Fibroblast of skin of scalp (primary cell): Measurements from ENCODE around the gene PIH1D1.

Experiments used
- DNase-seq: peaks from one replicate; pipeline ENCODE4 v3.0.0-alpha.2; 2013

Gene PIH1D1

DNA sequence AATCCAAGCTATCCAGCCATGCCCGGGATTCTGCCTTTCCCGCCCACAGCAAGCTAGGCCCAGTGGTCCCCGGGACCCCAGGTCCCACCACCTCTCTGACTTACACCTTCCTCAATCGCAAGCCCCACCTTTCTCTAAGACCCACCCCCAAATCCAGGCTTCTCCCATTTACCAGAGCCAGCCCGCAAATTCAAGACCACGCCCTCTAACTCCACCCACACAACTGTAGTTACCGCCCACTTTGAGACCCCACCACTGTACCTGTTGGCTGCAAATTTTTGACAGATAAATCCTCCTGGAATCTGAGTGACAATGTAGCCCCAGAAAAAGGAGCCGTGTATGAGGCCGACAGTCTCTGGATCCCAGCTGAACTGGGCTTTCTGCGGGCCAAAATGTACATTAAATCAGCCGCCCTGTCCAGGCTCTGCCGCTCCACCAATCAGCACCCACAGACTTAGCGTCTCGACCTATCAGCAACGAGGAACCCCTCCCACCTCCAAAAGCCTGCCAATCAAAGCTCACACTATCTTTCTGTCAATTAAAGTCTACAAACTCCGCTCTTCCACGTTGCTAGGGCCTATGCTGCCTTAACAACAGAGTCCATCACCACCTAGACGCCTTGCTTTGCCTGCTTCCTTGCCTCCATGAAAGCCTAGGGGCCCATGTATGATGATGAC, 16.6 kb downstream of the PIH1D1 start:
- no peak for DNase-seq

DNA sequence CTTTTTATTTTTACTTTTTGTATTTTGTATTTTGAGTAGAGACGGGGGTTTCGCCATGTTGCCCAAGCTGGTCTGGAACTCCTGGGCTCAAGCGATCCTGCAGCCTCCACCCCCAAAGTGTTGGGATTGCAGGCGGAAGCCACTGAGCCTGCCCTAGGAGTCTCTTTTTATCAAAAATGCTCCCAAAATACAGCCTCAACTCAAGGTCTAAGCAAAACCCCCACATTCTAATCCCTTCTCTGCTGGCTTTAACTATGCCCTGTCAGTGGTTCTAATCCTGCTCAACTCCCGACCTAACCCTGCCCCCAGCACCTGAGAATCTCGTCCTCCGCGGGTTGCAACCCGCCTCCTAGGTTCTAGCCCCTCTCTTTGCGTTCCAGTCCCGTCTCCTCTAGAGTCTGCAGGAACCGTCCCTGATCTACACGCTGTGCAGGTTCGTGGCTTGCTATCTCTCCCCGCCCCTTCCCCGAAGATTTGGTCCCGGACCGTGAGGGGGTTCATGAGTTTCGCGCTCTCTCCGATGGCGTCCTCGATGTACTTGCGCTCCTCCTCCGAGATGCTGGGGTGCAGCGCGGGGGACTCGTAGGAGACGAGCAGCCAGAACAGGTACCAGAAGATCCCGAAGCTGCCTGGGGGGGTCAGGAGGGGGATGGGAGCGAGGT, 18.2 kb downstream of the PIH1D1 start:
- DNase-seq, result no peak

DNA sequence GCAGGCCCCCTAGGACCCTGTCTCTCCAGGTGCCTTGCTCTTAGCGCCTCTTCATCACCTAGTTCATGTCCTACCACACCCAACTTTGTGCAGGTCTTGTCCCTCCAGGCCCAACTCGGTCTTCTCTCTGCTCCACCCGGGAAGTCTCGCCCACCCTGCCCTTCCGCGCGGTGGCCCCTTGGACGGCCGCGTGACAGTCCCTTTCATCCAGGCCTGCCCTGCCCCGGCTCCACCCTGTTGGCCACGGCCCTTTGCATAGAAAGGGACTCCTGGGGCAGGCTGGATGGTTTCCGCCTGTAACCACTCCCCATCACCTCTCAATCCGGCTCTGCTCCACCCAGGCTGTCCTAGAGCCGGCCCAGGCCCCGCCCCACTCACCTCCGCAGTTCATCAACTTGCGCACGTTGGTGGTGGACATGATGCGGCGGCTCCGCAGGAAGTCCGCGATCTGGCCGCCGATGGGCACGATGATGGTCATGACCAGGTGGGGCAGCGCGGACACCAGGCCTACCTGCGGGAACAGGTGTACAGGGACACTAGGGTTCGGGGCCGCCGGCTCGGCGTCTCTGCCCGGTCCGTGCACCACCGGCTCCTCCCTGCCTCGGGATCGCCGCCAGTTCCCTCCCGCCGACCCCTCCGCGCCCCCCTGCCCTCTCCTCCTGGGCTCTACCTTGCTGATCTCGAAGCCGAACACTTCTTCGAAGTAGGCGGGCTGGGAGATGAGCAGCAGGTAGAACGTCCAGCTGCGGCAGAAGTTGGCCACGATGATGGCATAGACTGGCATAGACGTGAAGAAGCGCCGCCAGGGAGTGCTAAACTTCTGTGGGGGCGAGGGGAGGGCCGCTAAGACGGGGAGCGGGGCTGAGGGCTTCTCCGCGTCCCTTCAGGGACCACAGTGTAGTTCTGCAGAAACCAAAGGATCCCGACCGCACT, 19.2 kb downstream of the PIH1D1 start:
- DNase-seq, result no peak

DNA sequence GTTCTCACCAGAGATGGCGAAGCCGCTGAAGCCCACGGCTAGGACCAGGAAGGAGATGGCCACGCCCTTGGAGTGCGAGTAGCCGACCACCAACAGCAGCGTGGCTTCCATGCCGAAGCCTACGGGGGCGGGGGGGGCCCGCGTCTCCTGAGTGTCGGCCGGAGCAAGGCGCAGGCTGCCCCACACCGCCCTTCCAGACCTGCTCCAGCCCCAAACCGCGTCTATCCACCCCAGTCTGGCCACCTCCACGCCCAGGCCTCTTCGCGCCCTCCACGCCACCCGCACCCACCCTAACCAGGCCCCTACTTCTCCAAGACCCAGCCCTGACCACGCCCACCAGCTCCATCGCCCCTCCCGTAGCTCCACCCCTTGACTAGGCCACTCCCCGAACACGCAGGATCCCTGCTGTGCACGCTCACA, 20.3 kb downstream of the PIH1D1 start:
- DNase-seq, result no peak

DNA sequence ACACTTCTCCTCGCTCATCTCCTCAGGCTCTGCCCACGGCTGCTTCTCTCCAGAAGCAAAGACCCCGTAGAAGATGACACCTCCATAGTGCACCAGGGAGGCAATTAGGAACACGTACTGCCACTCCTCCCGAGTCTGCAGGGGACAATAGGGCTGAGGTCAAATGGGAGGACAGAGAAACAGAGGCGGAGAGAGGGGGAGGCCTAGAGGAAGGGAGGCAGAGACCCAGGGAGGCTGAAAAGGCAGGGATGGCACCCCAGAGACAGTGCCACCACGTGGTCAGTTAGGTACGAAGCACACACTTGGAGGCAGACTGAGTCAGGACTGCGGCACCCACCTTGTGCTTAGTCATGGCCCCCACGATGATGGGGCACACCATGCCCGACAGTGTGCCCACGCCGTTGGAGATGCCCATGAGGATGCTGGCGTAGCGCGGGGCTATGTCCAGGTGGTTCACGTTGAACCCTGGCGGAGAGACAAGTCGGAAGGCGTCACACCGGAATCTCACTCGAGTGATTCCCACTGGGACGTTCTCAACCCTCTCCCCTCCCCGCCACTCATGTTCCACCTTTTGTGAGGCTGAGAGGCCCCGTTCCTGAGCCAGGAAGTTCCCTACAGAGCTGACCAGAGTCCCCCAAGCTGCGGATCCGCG, 20.8 kb downstream of the PIH1D1 start:
- no peak for DNase-seq

DNA sequence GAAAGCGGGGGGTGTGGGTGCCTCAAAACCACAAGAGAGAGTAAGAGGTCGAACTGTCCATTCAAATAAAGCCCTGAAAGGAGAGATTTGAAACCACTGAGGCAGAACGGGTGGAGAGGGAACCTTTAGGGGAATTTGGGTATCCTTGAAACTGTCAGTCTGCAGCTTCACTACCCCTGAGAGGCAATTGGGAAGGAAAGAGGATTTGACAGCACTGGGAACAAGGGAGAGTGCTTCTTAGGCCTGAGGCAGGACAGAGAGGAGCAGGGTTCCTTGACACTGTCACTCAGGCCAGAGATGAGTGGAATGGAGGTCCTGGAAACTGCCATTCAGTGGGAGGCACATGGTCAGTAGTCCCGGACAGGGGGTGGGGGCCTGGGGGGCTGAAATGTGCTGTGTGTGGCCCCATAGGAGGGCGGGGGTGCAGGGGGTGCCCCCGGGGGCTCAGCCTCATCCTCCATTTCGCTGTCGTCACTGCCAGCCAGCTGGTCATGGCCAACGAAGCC, 21.4 kb downstream of the PIH1D1 start:
- DNase-seq, result no peak

DNA sequence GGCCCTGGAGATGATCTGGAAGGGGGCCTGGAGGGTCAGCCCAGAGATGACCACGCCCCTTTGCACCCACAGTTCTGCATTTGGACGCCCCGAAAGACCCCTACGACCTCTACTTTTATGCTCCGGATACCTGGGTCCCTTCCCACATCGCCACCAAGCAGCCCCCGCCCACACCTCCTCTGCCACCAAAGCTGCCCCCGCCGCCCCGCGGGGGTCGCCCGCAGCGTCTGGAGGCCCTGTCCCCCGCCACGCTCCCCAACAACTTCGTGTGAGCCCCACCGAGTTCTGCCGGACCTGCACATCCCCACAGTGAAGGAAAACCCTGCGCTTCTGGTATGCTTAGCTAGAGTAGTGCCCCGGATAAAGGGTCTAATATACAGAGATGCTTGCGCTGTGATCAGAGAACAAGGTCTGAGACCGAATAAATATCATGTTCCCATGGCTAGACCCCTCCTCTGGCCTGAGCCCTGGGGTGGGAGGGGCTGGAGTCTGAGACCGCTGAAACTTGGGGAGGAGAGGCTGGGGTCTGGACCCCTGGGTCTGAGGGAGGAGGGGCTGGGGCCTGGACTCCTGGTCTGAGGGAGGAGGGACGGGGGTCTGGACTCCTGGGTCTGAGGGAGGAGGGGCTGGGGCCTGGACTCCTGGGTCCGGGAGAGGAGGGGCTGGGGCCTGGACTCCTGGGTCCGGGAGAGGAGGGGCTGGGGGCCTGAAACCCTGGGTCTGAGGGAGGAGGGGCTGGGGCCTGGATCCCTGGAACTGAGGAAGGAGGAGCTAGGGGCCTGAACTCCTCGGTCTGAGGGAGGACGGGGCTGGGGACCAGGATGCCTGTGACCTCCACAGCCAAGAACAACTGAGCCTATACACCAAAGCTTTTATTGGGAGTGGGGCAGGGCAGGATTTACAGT, 22.8 kb downstream of the PIH1D1 start:
- no peak for DNase-seq

DNA sequence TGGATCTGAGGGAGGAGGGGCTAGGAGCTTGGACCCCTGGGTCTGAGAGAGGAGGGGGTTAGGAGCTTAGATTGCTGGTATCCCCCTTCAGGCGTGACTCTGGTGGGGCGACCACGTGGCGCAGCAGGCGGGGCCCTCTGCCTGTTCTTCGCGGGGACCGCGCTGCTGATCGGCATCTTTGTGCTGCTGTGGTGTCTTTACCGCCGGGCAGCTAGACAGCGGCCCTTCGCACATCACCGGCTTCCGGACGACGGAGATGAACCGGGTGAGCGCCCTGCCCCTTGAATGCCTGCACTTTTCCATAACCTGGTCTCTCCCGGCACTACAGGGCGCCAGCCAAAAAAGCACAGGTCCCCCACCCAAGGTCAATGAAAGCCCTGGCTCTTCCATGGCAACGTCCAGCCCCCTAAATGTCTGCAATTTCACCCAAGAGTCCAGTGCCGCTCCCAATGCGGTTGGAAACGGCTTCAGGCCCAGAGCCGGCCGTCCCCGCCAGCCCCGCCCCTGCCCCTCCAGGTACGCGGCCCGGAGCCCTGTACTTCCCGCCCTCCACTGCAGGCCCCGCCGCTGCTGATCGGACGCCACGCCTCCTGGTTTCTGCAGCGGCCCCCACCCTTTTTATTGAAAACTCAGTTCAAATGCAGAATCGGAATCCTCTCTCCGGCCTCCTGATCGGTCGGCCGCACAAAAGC, 23.6 kb downstream of the PIH1D1 start:
- DNase-seq, result no peak

DNA sequence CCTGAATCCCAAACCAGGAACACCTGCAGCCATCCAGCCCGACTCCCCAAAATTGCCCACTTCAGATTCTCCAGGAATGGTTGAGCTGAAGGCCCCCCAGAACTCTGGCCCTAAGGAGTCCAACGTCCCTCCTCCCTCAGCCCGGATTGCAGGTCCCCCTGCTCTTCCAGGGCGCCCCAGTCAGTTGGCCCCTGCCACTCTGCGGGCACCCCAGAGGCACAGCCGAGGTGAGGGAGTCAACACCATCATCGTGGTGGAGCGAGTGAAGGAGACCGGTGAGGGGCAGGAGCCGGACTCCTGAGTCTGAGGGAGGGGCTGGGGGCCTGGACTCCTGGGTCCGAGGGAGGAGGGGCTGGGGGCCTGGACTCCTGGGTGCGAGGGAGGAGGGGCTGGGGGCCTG, 24.3 kb downstream of the PIH1D1 start:
- no peak for DNase-seq

DNA sequence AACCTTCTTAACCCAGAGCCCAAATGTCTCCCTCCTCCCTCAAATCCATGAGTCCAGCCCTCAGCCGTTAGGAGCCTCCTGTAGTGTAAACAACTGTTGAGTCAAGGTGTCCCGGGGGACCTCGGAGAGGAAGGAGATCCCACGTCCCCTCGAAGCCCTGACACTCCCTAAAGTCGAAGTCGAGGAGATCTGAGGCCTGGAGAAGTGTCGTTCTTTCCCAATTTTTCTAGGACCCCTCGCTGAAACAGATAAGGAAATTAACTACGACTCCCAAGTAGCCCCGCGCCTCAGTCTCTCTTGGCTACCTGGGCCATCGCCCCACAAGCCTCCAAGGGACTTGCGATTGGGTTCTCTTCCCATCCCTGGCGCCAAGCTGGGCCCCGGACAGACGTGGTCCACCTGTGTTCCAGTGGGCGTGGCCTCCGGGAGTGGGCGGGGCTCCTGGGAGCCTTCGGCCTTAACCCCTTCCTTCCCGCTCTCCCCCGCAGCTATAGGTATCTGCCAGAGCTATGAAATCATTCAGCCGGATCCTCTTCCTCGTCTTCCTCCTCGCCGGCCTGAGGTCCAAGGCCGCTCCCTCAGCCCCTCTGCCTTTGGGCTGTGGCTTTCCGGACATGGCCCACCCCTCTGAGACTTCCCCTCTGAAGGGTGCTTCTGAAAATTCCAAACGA, 25.6 kb downstream of the PIH1D1 start:
- DNase-seq, result no peak

DNA sequence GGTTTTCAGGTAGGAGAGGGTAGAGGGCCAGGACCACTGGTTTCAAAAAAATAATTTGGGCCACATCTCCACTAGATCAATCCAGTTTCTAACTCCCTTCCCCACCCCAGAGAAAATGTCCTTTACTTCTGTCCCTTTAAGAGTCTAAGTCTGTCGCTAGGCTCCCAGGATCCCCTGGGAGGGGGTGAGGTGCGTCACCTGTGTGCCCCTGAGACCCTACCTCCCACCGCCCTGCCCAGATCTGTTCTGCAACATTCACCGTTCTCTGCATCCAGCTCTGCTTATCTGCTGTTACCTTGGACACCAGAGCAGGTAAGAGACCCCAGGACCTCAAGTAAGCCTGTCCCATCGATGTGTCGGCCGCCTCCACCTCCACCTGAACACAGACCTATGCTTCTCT, 26.4 kb downstream of the PIH1D1 start, which contains the start of gene GFY:
Gene GFY (plus strand): TSS at position 211 of the 400 bp plus-strand sequence. CDS start 1,043 bp downstream, outside the sequence.
- DNase-seq, result no peak

DNA sequence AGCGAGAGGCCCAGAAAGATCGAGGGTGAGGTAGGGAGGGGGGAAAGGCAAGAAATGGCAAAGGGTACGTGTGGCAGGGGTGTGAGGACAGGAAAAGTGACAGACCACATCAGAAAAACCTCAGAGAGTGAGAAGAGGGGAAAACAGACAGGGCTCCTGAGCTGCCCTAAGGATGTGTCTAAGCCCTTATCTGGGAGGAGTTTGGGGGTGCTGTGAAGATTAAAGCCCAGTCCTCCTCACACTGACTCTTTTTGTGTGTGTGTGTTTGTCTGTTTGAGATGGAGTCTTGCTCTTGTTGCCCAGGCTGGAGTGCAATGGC, 27.7 kb downstream of the PIH1D1 start:
- DNase-seq, result no peak

DNA sequence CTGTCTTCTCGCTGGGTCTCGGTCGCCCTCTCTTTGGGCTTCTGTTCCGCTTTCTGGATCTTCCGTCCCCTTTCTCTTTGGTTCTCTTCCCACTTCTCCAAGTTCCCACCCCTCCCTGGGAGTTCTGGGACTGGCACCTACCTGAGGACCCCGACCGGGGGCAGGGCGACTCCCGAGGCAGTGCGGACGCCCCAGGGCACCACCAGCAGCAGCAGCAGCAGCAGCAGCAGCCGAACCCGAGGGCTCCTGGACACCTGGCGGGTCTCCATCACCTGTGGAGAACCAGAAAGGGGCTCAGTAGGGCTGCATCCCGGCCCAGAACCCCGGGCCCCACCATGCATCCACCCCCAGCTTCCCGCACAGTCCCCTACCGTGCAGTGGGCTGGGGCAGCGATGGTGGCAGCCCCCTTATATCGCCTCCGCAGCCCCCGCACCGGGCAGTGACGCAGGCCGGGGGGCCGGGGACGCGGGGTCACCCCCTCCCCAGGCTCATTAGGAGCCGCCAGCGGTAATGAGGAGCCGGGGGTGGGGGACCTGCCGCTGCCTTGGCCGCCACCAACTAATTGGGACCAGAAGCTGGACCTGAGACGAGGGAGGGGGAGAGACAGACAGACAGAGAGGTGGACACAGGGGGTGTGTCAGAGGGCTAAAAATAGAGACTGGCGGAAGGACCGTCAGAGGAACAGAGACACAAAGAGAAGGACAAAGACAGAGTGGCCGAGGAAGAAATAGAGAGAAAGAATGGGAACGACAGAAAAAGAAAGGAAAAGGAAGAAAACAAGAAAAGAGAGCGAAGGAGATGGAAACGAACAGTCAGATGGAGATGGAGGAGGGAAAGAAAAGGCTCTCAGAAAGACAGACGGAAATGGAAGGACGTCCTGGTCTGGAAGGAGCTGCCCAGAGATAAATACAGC, 28.3 kb downstream of the PIH1D1 start, which contains the start of gene PTH2:
Gene PTH2 (minus strand): TSS at position 371 of the 914 bp plus-strand sequence. CDS start 102 bp downstream, at position 269.
- DNase-seq, result no peak

DNA sequence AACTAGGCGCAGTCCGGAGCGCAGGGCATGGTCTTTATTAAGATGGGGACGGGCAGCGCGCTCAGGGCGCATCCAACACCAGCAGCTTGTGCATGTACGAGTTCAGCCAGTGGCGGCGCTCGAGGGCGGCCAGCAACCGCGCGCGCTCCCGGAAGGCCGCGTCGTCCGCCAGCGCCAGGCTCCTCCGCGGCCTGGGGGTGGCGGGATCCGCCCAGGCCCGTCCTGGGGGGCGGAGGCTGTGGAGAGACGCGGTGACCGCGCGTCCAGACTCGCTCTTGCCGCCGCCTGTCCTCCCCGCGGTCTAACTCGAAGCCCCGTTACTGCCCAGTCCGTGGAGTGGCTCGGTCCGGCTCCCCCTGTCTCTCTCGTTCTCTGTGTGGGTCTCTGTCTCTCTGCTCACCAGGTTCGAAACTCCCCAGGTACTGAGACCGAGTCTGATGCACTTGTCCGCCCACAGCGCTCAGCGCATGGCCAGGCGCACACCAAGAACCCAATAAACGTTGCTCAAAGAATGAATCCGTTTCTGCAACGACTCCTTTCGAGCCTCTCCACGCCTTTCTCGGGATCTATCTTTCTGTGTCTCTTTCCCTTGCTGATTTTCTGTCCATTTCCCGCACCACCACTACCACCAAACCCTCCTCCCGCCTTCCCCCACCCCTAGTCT, 29.1 kb downstream of the PIH1D1 start:
- peak; percentile 35 for DNase-seq

DNA sequence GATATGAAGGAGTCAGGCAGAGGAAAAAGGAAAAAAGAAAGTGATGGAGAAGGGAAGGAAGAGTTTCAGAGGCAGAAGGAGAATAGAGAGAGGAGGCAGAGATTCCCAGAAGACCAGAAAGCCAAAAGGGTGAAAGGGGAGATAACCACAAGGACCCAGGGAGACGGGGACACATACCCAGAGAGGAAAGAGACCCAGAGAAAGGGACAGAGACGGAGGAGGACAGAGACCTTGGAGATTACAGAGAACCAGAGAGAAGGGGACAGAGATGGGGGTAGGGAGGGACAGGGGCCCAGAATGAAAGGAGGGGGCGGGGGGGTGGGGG, 29.8 kb downstream of the PIH1D1 start:
- DNase-seq, result no peak

DNA sequence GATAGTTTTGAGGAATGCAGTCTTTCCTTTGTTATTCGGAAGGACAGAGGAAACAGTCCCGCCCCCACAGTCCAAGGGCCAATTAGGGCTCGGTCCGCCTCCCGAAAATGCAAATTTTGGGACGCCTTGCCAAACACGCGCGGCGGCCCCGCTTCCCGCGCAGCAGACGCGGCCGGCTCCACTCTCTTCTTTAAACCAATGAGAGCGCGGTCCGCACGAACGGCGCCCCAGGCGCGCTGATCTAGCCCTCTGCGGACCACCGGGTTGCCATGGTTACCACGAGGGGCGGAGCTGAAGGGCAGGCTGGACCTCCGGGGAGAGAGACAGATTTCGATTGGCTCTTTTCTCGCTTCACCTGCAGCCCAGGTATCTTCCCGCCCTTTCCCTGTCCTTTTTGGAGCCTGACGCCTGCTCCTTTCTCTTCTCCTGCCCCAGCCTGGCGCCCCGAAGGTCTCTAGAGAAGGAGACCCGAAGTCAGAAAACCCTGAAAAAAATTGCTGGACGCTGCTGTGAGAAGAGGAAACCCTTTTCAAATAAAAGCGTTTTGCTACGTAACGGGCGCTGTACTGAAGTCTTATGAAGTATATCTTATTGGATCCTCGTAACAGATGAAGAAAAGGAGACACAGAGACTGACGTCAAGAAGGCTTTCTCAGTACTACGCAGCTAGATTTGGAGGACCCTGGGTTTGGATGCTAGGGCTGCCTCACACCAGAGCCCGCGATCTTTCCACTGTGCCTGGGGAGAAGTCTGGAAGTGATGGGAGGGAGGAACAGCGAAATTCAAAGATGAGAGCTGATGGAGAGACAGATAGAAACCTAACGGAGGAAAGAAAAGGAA, 30.4 kb downstream of the PIH1D1 start:
- peak; percentile 54 for DNase-seq

DNA sequence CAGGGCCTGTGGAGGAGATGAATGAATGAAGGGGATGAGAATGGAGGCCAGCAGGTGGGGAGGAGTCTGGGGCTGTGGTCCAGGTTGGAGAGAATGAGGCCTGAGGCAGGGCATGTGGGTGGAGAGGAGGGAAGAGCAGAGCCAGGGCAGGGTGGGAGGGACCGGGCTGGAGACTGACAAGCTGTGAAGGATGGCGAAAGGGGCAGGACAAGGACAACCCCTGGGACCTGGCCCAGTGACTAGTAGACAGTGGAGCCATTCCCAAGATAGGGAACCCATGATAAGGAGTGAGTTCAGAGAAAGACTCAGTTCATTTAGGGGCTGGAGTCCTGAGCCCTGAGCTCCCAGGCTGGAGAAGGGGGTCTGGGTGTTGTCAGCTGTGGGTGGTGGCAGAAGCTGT, 31.4 kb downstream of the PIH1D1 start:
- DNase-seq, result no peak

DNA sequence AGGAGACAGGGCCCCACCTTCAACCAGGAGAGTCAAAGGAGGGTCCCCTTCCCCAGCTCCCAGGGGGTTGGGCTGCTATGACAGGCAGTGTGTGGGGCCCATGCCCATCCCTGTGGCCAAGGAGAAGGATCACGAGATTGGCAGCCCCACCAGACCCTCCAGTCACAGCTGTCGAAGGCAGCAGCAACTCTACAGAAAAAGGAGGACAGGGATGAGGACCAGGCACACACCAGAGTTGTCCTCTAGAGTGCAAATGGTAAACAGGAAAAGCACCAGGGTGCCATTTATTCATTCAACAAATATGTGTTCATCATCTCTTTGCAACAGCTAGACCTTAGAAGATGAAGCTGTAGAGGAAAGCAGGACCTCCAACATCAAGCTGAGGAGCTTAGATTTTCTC, 32.4 kb downstream of the PIH1D1 start:
- DNase-seq, result no peak
